Suprapubic skin (tissue), 4 donors: ENCODE results near the gene AIFM3. TPM values are rescaled to one million over a fixed set of nuclear protein-coding genes. Genes with fewer than 3 reads are reported as not detected.

ENCODE experiments used
- DNase-seq, 2 donors: peaks; one replicate each; pipeline ENCODE4 v3.0.0-alpha.2; 2019; ENCODE audit warnings: low spot score in 2 of 2
- H3K27ac ChIP-seq: fragments of 200-600 bp; sonication (generic); one replicate; pipeline ENCODE4 v1.5.1; 2019
- H3K27me3 ChIP-seq: fragments of 200-600 bp; sonication (generic); one replicate; pipeline ENCODE4 v1.5.1; 2019
- H3K36me3 ChIP-seq: fragments of 200-600 bp; sonication (generic); one replicate; pipeline ENCODE4 v1.5.1; 2019
- H3K4me1 ChIP-seq: fragments of 200-600 bp; sonication (generic); one replicate; pipeline ENCODE4 v1.5.1; 2019
- H3K4me3 ChIP-seq: fragments of 200-600 bp; sonication (generic); one replicate; pipeline ENCODE4 v1.5.1; 2019; ENCODE audit warnings: mild to moderate bottlenecking
- H3K9me3 ChIP-seq: fragments of 200-600 bp; sonication (generic); one replicate; pipeline ENCODE4 v1.5.1; 2019
- EP300 ChIP-seq: sonication (generic); formaldehyde crosslinking; IDR thresholded peaks from one replicate; pipeline ENCODE4 v1.6.1; 2017; ENCODE audit warnings: antibody characterized with exemption
- POLR2A ChIP-seq, 2 donors: fragments of 450-650 bp; IDR thresholded peaks; one replicate each; pipeline ENCODE4 v1.6.1; 2017; ENCODE audit warnings: antibody characterized with exemption in 2 of 2, mild to moderate bottlenecking in 2 of 2, moderate library complexity in 2 of 2
- POLR2AphosphoS5 ChIP-seq, 3 donors: sonication (generic); formaldehyde crosslinking; IDR thresholded peaks; one replicate each; pipeline ENCODE4 v1.6.1; 2017; ENCODE audit warnings: antibody characterized with exemption in 3 of 3
- WGBS: methylation state at CpG from one replicate; pipeline ENCODE4 v1.1.5; 2018; 5-methylcytosine and 5-hydroxymethylcytosine counted together
- total RNA-seq, 4 donors: library from RNA; depleted of rRNA; stranded (reverse); fragments of >200 nt; gene quantifications; one replicate each; pipeline ENCODE4 v1.1.0, GENCODE V29; 2016
- TF ChIP-seq, protein P1 (sequence below), 2 donors: fragments of 200-600 bp in 1 of 2; fragments of 450-650 bp in 1 of 2; sonication (generic) in 1 of 2; IDR thresholded peaks; one replicate each; pipeline ENCODE4 v1.5.1; 2016 to 2019; ENCODE audit warnings: antibody characterized with exemption in 2 of 2, mild to moderate bottlenecking in 1 of 2, moderate library complexity in 1 of 2

The AIFM3 gene
- total RNA-seq, 4 donors from 2014 or later: 0.72 TPM; not detected in 3

DNA sequence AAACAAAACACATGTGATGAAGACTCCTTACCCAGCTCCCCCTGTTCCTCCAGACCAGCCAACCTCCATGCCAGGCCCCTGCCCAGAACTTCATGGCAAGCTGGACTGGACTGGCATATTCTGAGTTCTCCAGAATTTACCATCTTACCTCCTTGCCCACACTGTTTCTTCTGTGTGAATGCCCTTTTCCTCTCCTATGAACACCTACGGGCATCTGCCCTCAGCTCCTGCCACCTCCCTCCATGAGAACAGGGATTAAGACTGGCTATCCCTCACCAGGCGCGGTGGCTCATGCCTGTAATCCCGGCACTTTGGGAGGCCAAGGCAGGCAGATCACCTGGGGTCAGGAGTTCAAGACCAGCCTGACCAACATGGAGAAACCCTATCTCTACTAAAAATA is 6.4 kb upstream of the AIFM3 start:
- Histone ChIP-seq H3K4me1 (peaks cover 40% of the 10 kb centered on the region), H3K4me3 (no peak overlapping the region), H3K36me3 (no peaks in the 10 kb centered on the region), H3K27ac (no peak overlapping the region), H3K9me3 (no peaks in the 10 kb centered on the region), H3K27me3 (no peaks in the 10 kb centered on the region)
- no peak for DNase-seq
- 93% methylated on average over 4 of the region's 4 CpGs for WGBS
- TF ChIP-seq EP300: no peak
- TF ChIP-seq POLR2AphosphoS5 (IDR thresholded peaks at IDR 0.05): no peak
- TF ChIP-seq POLR2A (IDR thresholded peaks at IDR 0.05): no peak
- TF ChIP-seq, protein P1, sequence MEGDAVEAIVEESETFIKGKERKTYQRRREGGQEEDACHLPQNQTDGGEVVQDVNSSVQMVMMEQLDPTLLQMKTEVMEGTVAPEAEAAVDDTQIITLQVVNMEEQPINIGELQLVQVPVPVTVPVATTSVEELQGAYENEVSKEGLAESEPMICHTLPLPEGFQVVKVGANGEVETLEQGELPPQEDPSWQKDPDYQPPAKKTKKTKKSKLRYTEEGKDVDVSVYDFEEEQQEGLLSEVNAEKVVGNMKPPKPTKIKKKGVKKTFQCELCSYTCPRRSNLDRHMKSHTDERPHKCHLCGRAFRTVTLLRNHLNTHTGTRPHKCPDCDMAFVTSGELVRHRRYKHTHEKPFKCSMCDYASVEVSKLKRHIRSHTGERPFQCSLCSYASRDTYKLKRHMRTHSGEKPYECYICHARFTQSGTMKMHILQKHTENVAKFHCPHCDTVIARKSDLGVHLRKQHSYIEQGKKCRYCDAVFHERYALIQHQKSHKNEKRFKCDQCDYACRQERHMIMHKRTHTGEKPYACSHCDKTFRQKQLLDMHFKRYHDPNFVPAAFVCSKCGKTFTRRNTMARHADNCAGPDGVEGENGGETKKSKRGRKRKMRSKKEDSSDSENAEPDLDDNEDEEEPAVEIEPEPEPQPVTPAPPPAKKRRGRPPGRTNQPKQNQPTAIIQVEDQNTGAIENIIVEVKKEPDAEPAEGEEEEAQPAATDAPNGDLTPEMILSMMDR (IDR thresholded peaks at IDR 0.05): no peak

DNA sequence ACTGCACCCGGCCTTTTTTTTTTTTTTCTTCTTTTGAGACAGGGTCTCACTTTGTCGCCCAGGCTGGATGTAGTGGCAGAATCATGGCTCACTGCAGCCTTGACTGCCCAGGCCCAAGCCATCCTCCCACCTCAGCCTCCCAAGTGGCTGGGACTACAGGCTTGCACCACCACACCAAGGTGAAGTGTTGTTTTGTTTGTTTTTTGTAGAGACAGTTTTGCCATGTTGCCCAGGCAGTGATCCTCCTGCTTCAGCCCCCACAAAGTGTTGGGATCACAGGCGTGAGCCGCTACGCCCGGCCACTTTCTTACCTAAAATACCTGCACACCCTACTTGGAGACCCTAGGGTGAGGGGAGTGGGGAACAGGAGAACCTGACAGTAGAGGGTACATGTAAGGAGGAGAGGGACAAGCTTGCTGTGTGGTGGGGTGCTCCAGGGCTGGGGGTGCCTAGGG is 4.5 kb upstream of the AIFM3 start:
- 96% methylated on average over 6 of the region's 6 CpGs for WGBS
- no peaks in the 10 kb centered on the region for H3K9me3 ChIP-seq
- no peak for TF ChIP-seq POLR2A (IDR thresholded peaks at IDR 0.05)
- no peak for TF ChIP-seq EP300
- H3K36me3 ChIP-seq: no peaks in the 10 kb centered on the region
- H3K27ac ChIP-seq: no peak overlapping the region
- peaks cover 28% of the 10 kb centered on the region for H3K4me1 ChIP-seq
- no peak for DNase-seq
- no peak overlapping the region for H3K4me3 ChIP-seq
- no peaks in the 10 kb centered on the region for H3K27me3 ChIP-seq

DNA sequence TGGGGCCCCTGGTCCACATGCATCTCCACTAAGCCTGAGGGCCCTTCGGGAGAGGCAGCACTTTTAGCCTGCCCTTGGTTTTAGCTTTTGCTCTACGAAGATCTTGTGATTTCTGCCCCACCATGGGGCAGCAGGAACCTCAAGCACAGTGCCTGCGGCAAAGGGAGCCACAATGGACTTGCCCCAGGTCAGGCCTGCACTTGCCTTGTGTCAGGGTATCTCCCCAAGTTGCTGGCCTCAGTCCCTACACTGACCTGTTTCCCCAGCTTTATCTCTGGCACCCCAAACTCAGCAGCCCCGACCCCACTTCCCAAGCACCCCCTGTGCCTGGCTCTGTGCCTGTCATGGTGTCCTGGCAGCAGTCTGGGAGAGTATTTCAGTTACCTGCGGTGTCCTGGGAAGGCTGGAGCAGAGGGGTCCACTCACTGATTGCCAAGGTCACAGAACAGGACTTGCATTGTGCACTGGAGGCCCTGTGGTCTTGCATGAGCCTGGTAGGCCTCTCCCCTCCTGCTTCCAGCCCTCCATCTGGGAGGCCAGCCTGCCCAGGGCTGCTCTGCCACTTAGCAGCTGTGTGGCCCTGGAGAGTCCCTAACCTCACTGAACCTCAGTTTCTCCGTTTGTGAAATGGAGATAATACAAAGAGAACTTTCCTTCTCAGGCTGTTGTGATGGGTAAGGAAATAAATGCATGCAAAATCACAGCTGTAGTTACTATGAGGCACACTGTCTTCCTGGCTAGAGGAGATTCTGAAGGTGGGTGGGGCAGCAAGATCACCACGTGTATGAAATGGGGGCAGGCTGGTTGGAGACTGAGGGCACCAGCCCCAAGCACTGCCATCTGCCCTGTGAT is 3.6 kb upstream of the AIFM3 start:
- 76% methylated on average over 6 of the region's 7 CpGs for WGBS
- Histone ChIP-seq H3K4me3 (no peak overlapping the region), H3K4me1 (peaks cover 19% of the 10 kb centered on the region), H3K9me3 (no peaks in the 10 kb centered on the region), H3K27ac (no peak overlapping the region), H3K27me3 (no peaks in the 10 kb centered on the region), H3K36me3 (no peaks in the 10 kb centered on the region)
- no peak for TF ChIP-seq EP300
- TF ChIP-seq POLR2A (IDR thresholded peaks at IDR 0.05): no peak
- no peak for TF ChIP-seq POLR2AphosphoS5 (IDR thresholded peaks at IDR 0.05)
- TF ChIP-seq, protein P1 (IDR thresholded peaks at IDR 0.05): no peak
- no peak for DNase-seq

DNA sequence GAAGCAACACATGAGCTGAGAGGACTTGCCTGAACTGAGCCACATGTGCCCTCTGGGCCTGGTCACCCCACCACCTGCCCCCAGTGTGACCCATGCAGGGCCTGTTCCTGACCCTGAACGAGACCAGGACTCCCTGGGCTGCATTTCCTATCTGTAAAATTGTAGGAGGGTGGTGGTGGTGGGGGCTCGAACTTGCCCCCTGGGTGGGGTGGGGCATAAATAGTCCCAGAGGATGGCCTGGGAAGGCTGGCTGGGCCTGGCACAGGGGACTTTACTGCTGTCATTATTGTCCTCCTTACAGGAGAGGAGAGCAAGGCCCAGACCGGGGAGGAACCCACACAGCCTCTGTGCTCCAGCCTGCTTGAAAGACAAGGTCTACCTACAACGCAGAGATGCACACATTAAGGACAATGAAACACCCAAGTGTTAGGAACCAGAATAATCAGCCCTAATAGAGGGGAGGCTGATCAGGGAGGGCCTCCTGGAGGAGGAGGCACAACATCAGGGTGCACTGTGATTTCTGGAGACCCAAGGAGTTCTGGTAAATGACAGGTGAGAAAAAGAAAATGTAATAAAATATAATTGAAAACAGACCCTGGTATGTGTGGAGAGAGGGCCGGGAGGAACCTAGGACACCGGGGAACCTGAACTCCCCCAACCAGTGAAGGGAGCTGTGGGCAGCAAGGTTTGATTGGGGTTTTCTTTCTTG is 2.8 kb upstream of the AIFM3 start:
- H3K27me3 ChIP-seq: no peaks in the 10 kb centered on the region
- H3K4me1 ChIP-seq: peaks cover 18% of the 10 kb centered on the region
- TF ChIP-seq POLR2AphosphoS5 (IDR thresholded peaks at IDR 0.05) (no peak), EP300 (no peak), POLR2A (IDR thresholded peaks at IDR 0.05) (no peak)
- TF ChIP-seq, protein P1 (IDR thresholded peaks at IDR 0.05): no peak
- WGBS: 53% methylated on average over 6 of the region's 6 CpGs
- H3K36me3 ChIP-seq: no peaks in the 10 kb centered on the region
- H3K27ac ChIP-seq: no peak overlapping the region
- H3K9me3 ChIP-seq: no peaks in the 10 kb centered on the region
- no peak for DNase-seq
- H3K4me3 ChIP-seq: peak overlapping the region; percentile 45

DNA sequence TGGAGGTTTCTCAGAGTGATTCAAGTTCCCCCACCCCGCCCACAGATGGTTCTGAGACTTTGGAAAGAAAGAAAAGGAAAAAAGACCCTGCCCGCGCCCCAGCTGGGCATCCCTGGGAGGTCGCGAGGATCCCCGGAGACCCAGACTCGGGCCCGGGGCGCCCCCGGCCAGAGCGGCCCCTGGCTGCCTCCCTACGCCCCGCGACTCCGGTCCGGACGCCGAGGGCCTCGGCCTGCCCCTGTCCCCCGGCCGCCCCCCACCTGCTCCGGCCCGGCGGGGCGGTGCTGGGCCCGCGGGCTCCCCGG is 2.3 kb upstream of the AIFM3 start:
- Histone ChIP-seq H3K36me3 (no peaks in the 10 kb centered on the region), H3K27me3 (no peaks in the 10 kb centered on the region), H3K9me3 (no peaks in the 10 kb centered on the region), H3K4me1 (peaks cover 18% of the 10 kb centered on the region), H3K4me3 (peak overlapping the region; percentile 45), H3K27ac (no peak overlapping the region)
- no peak for DNase-seq
- no peak for TF ChIP-seq POLR2A (IDR thresholded peaks at IDR 0.05)
- TF ChIP-seq, protein P1 (IDR thresholded peaks at IDR 0.05): no peak
- no peak for TF ChIP-seq EP300
- no peak for TF ChIP-seq POLR2AphosphoS5 (IDR thresholded peaks at IDR 0.05)
- 4% methylated on average over 6 of the region's 28 CpGs for WGBS
